GM12878 (cell line): ENCODE data around the gene VPS45. TPM values are rescaled to one million over a fixed set of nuclear protein-coding genes. Genes with fewer than 3 reads are reported as not detected.

Source experiments
- ATAC-seq: fragments of 200-7000 bp; cut with Tn5 transposase; 3 replicates; pipeline ENCODE4 v1.9.1; 2020; ENCODE audit warnings: mild to moderate bottlenecking, moderate library complexity
- BruUV-seq: library from RNA; stranded (reverse); fragments of 400-500 nt; replicated peaks from 2 replicates; lab custom pipeline; 2021; lab: Mats Ljungman, UMichigan
- CTCF ChIA-PET: fragments of 300-600 bp; sonication (Branson Sonifier 250); formaldehyde crosslinking; extraction: SDS; loops from one replicate; lab custom pipeline; 2021; ENCODE audit warnings: inconsistent platforms; lab: Yijun Ruan, JAX
- POLR2A ChIA-PET: fragments of 350-600 bp; formaldehyde crosslinking; extraction: SDS; loops from one replicate; lab custom pipeline; 2021; ENCODE audit warnings: inconsistent platforms; lab: Charles Lee
- RAD21 ChIA-PET: fragments of 300-600 bp; sonication (Branson Sonifier 250); formaldehyde crosslinking; loops from one replicate; lab custom pipeline; 2023; ENCODE audit warnings: antibody characterized with exemption; ENCODE audit not compliant: unreplicated experiment; lab: Charles Lee
- SMC1A ChIA-PET: fragments of 300-600 bp; sonication (Branson Sonifier 250); formaldehyde crosslinking; loops from one replicate; lab custom pipeline; 2023; ENCODE audit not compliant: unreplicated experiment, uncharacterized antibody; lab: Charles Lee
- DNase-seq: peaks from one replicate; pipeline ENCODE4 v3.0.0-alpha.2; 2011; ENCODE audit warnings: low read depth, low spot score
- FAIRE-seq: peaks from 3 replicates; lab custom pipeline; 2011; peaks lifted over from hg19 to GRCh38; lab: Jason Lieb, UNC
- H2AFZ ChIP-seq: 2 replicates; pipeline ENCODE4 v1.6.0; 2011; ENCODE audit warnings: low read depth, low read length, control low read depth; ENCODE audit not compliant: control insufficient read depth
- H3K27ac ChIP-seq: 2 replicates; pipeline ENCODE4 v1.5.1; 2011; ENCODE audit warnings: control low read depth; ENCODE audit not compliant: control insufficient read depth, insufficient read depth
- H3K27me3 ChIP-seq, 2 experiments: replicated peaks in 1 of 2; 2 replicates each; pipeline versions ENCODE4 v1.6.0 to v1.6.1; 2011; ENCODE audit warnings: low read length in 1 of 2; ENCODE audit not compliant: control insufficient read depth in 2 of 2, insufficient read depth in 2 of 2
- H3K36me3 ChIP-seq, 2 experiments: 2 replicates each; pipeline ENCODE4 v1.5.1; 2011; ENCODE audit warnings: low read length in 1 of 2; ENCODE audit not compliant: control insufficient read depth in 2 of 2, insufficient read depth in 2 of 2
- H3K4me1 ChIP-seq: 2 replicates; pipeline ENCODE4 v1.6.1; 2011; ENCODE audit warnings: mild to moderate bottlenecking, low read length, moderate library complexity, mixed read lengths; ENCODE audit not compliant: control insufficient read depth, insufficient read depth
- H3K4me2 ChIP-seq: 2 replicates; pipeline ENCODE4 v1.6.0; 2011; ENCODE audit warnings: control low read depth; ENCODE audit not compliant: control insufficient read depth, insufficient read depth
- H3K4me3 ChIP-seq: fragments of 200-600 bp; sonication (generic); 2 replicates; pipeline ENCODE4 v1.5.1; 2016
- H3K79me2 ChIP-seq: 2 replicates; pipeline ENCODE4 v1.6.0; 2011; ENCODE audit warnings: low read length; ENCODE audit not compliant: control insufficient read depth, insufficient read depth
- H3K9ac ChIP-seq: 2 replicates; pipeline ENCODE4 v1.8.0; 2011; ENCODE audit warnings: low read length, control low read depth, mixed read lengths; ENCODE audit not compliant: control insufficient read depth, insufficient read depth
- H3K9me3 ChIP-seq: replicated peaks from 3 replicates; pipeline ENCODE4 v1.5.1; 2011; ENCODE audit warnings: mild to moderate bottlenecking, low read length; ENCODE audit not compliant: control insufficient read depth, insufficient read depth
- H4K20me1 ChIP-seq: 2 replicates; pipeline ENCODE4 v1.6.0; 2011; ENCODE audit not compliant: control insufficient read depth, insufficient read depth
- BHLHE40 ChIP-seq, 2 experiments: fragments of 450-650 bp in 1 of 2; IDR thresholded peaks; 2 replicates each; pipeline ENCODE4 v1.6.1; 2011 to 2017; ENCODE audit warnings: low read depth in 2 of 2, borderline replicate concordance in 1 of 2, improper control_type of control experiment in 1 of 2, low read length in 1 of 2, mild to moderate bottlenecking in 1 of 2
- GABPA ChIP-seq: IDR thresholded peaks from 2 replicates; pipeline ENCODE4 v1.6.1; 2014; ENCODE audit warnings: antibody characterized with exemption, low read depth, mild to moderate bottlenecking, inconsistent platforms
- GATAD2B ChIP-seq: fragments of 450-650 bp; conservative IDR thresholded peaks from 2 replicates; pipeline ENCODE4 v1.6.1; 2017; ENCODE audit warnings: low read depth, mild to moderate bottlenecking, moderate library complexity
- IKZF2 ChIP-seq, 2 experiments: fragments of 450-650 bp; IDR thresholded peaks; 2 replicates each; pipeline ENCODE4 v1.6.1; 2017; ENCODE audit warnings: mild to moderate bottlenecking in 2 of 2, moderate library complexity in 2 of 2
- IRF3 ChIP-seq: fragments of 450-650 bp; IDR thresholded peaks from 2 replicates; pipeline ENCODE4 v1.6.1; 2014; ENCODE audit warnings: mild to moderate bottlenecking
- MTA3 ChIP-seq: IDR thresholded peaks from 2 replicates; pipeline ENCODE4 v1.6.1; 2012; ENCODE audit warnings: low read length, inconsistent platforms, borderline replicate concordance
- NR2C2 ChIP-seq: IDR thresholded peaks from 2 replicates; pipeline ENCODE4 v1.6.1; 2011; ENCODE audit warnings: borderline replicate concordance, low read depth; ENCODE audit not compliant: control insufficient read depth, insufficient read length
- RAD21 ChIP-seq: IDR thresholded peaks from 2 replicates; pipeline ENCODE4 v1.6.1; 2011; ENCODE audit warnings: mild to moderate bottlenecking, low read depth, low read length, moderate library complexity; ENCODE audit not compliant: insufficient read depth
- RBBP5 ChIP-seq: fragments of 200-600 bp; sonication (generic); conservative IDR thresholded peaks from 2 replicates; pipeline ENCODE4 v1.6.1; 2016
- RCOR1 ChIP-seq: conservative IDR thresholded peaks from 2 replicates; pipeline ENCODE4 v1.6.1; 2012; ENCODE audit warnings: low read depth, low read length, improper control_type of control experiment
- STAT3 ChIP-seq: IDR thresholded peaks from 2 replicates; pipeline ENCODE4 v1.6.1; 2011; ENCODE audit warnings: low read depth, low read length, improper control_type of control experiment
- SUPT20H ChIP-seq: IDR thresholded peaks from 2 replicates; pipeline ENCODE4 v1.6.1; 2011; ENCODE audit warnings: low read depth, mild to moderate bottlenecking, low read length, moderate library complexity, borderline replicate concordance; ENCODE audit not compliant: control insufficient read depth
- WGBS: methylation state at CpG from one replicate; pipeline ENCODE4 v1.1.6; 2016; ENCODE audit warnings: low lambda C conversion rate; ENCODE audit not compliant: insufficient replicate concordance, insufficient coverage; ENCODE audit errors: missing lambda C conversion rate; 5-methylcytosine and 5-hydroxymethylcytosine counted together
- in situ Hi-C: fragments of 300-500 bp; cut with MboI; formaldehyde crosslinking; loops from 9 replicates; pipeline ENCODE4 v1.14.3; 2018; ENCODE audit warnings: mixed read lengths
- intact Hi-C: fragments of 100-400 bp; cut with micrococcal nuclease; formaldehyde crosslinking; loops from one replicate; pipeline ENCODE4 v1.14.2; 2022; ENCODE audit not compliant: unreplicated experiment
- polyA plus RNA-seq, 11 experiments: library from polyadenylated mRNA; depleted of rRNA in 4 of 11; unstranded in 6 of 11; stranded (reverse) in 5 of 11; fragments of >200 nt; fragmentation: Nextera tagmentation in 4 of 11; fragmentation: Illumina TruSeq in 1 of 11; extraction: Ambion mirVana in 4 of 11; extraction: Trizol in 1 of 11; gene quantifications; 1 replicate in 1 of 11; 2 replicates in 10 of 11; pipeline versions ENCODE4 v1.2.1 to v1.2.3, GENCODE V29; 2011 to 2016; ENCODE audit warnings: inconsistent platforms in 2 of 11, missing spikeins in 2 of 11, low read depth in 1 of 11
- total RNA-seq, 4 experiments: library from RNA; depleted of rRNA in 3 of 4; stranded (reverse); fragments of >200 nt in 3 of 4; fragmentation: Illumina TruSeq in 1 of 4; extraction: Trizol in 1 of 4; gene quantifications; 2 replicates each; pipeline versions ENCODE4 v1.2.1 to v1.2.3, GENCODE V29; 2013 to 2021
- TF ChIP-seq, protein P1 (sequence below): IDR thresholded peaks from 2 replicates; pipeline ENCODE4 v1.6.1; 2011; ENCODE audit warnings: mild to moderate bottlenecking, low read depth, low read length, moderate library complexity; ENCODE audit not compliant: insufficient replicate concordance
- TF ChIP-seq, protein P2 (sequence below): fragments of 450-650 bp; IDR thresholded peaks from 2 replicates; pipeline ENCODE4 v1.6.1; 2016; ENCODE audit warnings: mild to moderate bottlenecking, moderate library complexity, borderline replicate concordance

VPS45 gene
- total and polyA plus RNA-seq, 10 of the 15 experiments (the other 5 are each of a cell fraction or from before 2014, with no cell fraction given), result 24.4 to 48.7 (median 34.5) TPM

DNA sequence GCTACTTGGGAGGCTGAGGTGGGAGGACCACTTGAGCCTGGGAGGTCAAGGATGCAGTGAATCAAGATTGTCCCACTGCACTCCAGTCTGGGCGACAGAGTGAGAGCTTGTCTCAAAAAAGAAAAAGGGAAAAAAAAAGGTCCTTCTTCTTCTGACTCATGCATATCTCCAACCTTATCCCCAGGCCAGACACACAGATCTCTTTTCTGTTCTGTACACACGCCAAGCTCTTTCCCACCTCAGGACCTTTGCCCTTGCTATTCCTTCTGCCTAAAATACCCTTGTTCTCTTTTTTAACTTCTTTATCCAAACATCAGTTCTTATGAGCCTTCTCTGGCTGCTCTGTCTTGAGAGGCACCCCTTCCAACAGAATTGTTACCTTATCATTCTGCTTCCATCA lies 104.2 kb downstream of the VPS45 start:
- H3K79me2 ChIP-seq, result no peaks in the 10 kb centered on the region
- no peak for ATAC-seq
- H3K4me3 ChIP-seq, result no peak overlapping the region
- H3K4me1 ChIP-seq, result peaks cover 2% of the 10 kb centered on the region
- CTCF ChIA-PET, result interaction anchor here (1.7 to 19.2 kb wide), 5 partner anchors 8 to 210 kb away, joined by 4 to 577 read pairs (median 11); partner anchors contain the start of gene VPS45
- H3K9ac ChIP-seq, result no peak overlapping the region
- DNase-seq, result no peak
- POLR2A ChIA-PET, result no interaction called here
- H3K4me2 ChIP-seq, result no peak overlapping the region
- BruUV-seq, result no TSS peak
- H4K20me1 ChIP-seq, result no peaks in the 10 kb centered on the region
- WGBS, result 93% methylated on average over 2 of the region's 2 CpGs
- intact Hi-C loops, result no loop called here
- RAD21 ChIA-PET, result interaction anchor here (0.8 to 4.6 kb wide), 3 partner anchors 10 to 99 kb away, joined by 3 to 17 read pairs (median 13); no protein-coding TSS in a partner anchor
- no peaks in the 10 kb centered on the region for H3K27me3 ChIP-seq
- no peak overlapping the region for H3K27ac ChIP-seq
- no peak overlapping the region for H2AFZ ChIP-seq
- H3K36me3 ChIP-seq, result no peaks in the 10 kb centered on the region
- TF ChIP-seq GATAD2B (no peak), MTA3 (no peak), IKZF2 (IDR thresholded peaks at IDR 0.05) (no peak), NR2C2 (no peak), STAT3 (no peak), BHLHE40 (IDR thresholded peaks at IDR 0.05; ENCODE audit: borderline replicate concordance in 1 of 2, low read depth in 2 of 2, low read length in 1 of 2) (no peak), RAD21 (no peak), SUPT20H (no peak), RBBP5 (no peak), IRF3 (no peak), GABPA (no peak), RCOR1 (no peak)
- TF ChIP-seq, protein P1, sequence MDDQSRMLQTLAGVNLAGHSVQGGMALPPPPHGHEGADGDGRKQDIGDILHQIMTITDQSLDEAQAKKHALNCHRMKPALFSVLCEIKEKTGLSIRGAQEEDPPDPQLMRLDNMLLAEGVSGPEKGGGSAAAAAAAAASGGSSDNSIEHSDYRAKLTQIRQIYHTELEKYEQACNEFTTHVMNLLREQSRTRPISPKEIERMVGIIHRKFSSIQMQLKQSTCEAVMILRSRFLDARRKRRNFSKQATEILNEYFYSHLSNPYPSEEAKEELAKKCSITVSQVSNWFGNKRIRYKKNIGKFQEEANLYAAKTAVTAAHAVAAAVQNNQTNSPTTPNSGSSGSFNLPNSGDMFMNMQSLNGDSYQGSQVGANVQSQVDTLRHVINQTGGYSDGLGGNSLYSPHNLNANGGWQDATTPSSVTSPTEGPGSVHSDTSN, result no peak
- TF ChIP-seq, protein P2, sequence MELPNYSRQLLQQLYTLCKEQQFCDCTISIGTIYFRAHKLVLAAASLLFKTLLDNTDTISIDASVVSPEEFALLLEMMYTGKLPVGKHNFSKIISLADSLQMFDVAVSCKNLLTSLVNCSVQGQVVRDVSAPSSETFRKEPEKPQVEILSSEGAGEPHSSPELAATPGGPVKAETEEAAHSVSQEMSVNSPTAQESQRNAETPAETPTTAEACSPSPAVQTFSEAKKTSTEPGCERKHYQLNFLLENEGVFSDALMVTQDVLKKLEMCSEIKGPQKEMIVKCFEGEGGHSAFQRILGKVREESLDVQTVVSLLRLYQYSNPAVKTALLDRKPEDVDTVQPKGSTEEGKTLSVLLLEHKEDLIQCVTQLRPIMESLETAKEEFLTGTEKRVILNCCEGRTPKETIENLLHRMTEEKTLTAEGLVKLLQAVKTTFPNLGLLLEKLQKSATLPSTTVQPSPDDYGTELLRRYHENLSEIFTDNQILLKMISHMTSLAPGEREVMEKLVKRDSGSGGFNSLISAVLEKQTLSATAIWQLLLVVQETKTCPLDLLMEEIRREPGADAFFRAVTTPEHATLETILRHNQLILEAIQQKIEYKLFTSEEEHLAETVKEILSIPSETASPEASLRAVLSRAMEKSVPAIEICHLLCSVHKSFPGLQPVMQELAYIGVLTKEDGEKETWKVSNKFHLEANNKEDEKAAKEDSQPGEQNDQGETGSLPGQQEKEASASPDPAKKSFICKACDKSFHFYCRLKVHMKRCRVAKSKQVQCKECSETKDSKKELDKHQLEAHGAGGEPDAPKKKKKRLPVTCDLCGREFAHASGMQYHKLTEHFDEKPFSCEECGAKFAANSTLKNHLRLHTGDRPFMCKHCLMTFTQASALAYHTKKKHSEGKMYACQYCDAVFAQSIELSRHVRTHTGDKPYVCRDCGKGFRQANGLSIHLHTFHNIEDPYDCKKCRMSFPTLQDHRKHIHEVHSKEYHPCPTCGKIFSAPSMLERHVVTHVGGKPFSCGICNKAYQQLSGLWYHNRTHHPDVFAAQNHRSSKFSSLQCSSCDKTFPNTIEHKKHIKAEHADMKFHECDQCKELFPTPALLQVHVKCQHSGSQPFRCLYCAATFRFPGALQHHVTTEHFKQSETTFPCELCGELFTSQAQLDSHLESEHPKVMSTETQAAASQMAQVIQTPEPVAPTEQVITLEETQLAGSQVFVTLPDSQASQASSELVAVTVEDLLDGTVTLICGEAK, result no peak
- TF ChIP-seq, all 136 proteins: peak for 0
- SMC1A ChIA-PET, result interaction anchor here (0.7 to 15.5 kb wide), 6 partner anchors 17 to 209 kb away, joined by 3 to 338 read pairs (median 4); partner anchors contain the start of gene VPS45
- FAIRE-seq, result no peak
- in situ Hi-C loops, result no loop called here
- no peaks in the 10 kb centered on the region for H3K9me3 ChIP-seq
